Endothelial cell of umbilical vein (primary cell): ENCODE measurements around the gene SCIN. TPM values are rescaled to one million over a fixed set of nuclear protein-coding genes. Genes with fewer than 3 reads are reported as not detected.

ENCODE experiments used
- BruUV-seq: library from RNA; stranded (reverse); fragments of 400-500 nt; replicated peaks from 2 replicates; lab custom pipeline; 2021; lab: Mats Ljungman, UMichigan
- CTCF ChIA-PET: fragments of 300-600, 350-600 bp; sonication (Branson Sonifier 250); formaldehyde crosslinking; loops from one replicate; lab custom pipeline; 2021; ENCODE audit warnings: antibody characterized with exemption, inconsistent platforms; lab: Charles Lee
- POLR2A ChIA-PET: fragments of 300-600, 350-600 bp; sonication (Branson Sonifier 250); formaldehyde crosslinking; loops from one replicate; lab custom pipeline; 2021; ENCODE audit warnings: antibody characterized with exemption, inconsistent platforms; lab: Charles Lee
- DNase-seq: peaks from one replicate; pipeline ENCODE4 v3.0.0-alpha.2; 2011; ENCODE audit warnings: low read depth, low spot score
- FAIRE-seq: peaks from 2 replicates; lab custom pipeline; 2011; peaks lifted over from hg19 to GRCh38; lab: Jason Lieb, UNC
- H2AFZ ChIP-seq: 2 replicates; pipeline ENCODE4 v1.6.0; 2012; ENCODE audit warnings: low read depth, low read length, control low read depth, inconsistent platforms
- H3K27ac ChIP-seq: 2 replicates; pipeline ENCODE4 v1.5.1; 2011; ENCODE audit warnings: low read depth, mild to moderate bottlenecking, control low read depth, low read length, moderate library complexity; ENCODE audit not compliant: insufficient read depth
- H3K27me3 ChIP-seq, 2 experiments: 2 replicates each; pipeline versions ENCODE4 v1.6.0 to v1.6.1; 2011; ENCODE audit warnings: low read length in 2 of 2, mixed read lengths in 1 of 2; ENCODE audit not compliant: control insufficient read depth in 2 of 2, insufficient read depth in 2 of 2
- H3K36me3 ChIP-seq, 2 experiments: 2 replicates in 1 of 2; 3 replicates in 1 of 2; pipeline ENCODE4 v1.5.1; 2011; ENCODE audit warnings: low read length in 2 of 2, mild to moderate bottlenecking in 1 of 2, moderate library complexity in 1 of 2; ENCODE audit not compliant: control insufficient read depth in 2 of 2, insufficient read depth in 2 of 2; ENCODE audit errors: extremely low read depth in 1 of 2
- H3K4me1 ChIP-seq: 3 replicates; pipeline ENCODE4 v1.5.1; 2011; ENCODE audit warnings: mild to moderate bottlenecking, low read length; ENCODE audit not compliant: control insufficient read depth, insufficient read depth; ENCODE audit errors: extremely low read depth
- H3K4me2 ChIP-seq: 2 replicates; pipeline ENCODE4 v1.6.1; 2011; ENCODE audit warnings: low read length, control low read depth, mixed read lengths; ENCODE audit not compliant: insufficient read depth
- H3K4me3 ChIP-seq, 3 experiments: fragments of 200-600 bp in 1 of 3; sonication (generic), shearing (Covaris generic) in 1 of 3; replicated peaks in 1 of 3; 2 replicates each; pipeline ENCODE4 v1.5.1; 2011 to 2016; ENCODE audit warnings: control low read depth in 3 of 3, low read length in 3 of 3, mild to moderate bottlenecking in 2 of 3, inconsistent platforms in 1 of 3, low read depth in 1 of 3, moderate library complexity in 1 of 3; ENCODE audit not compliant: insufficient read depth in 1 of 3
- H3K79me2 ChIP-seq: 2 replicates; pipeline ENCODE4 v1.6.0; 2012; ENCODE audit warnings: low read length, inconsistent platforms; ENCODE audit not compliant: control insufficient read depth, insufficient read depth
- H3K9ac ChIP-seq: replicated peaks from 2 replicates; pipeline ENCODE3; 2011; ENCODE audit warnings: low read length, control low read depth; ENCODE audit not compliant: insufficient read depth; ENCODE audit errors: extremely low read depth
- H3K9me1 ChIP-seq: replicated peaks from 3 replicates; pipeline ENCODE4 v1.6.0; 2011; ENCODE audit warnings: mild to moderate bottlenecking, low read length; ENCODE audit not compliant: control insufficient read depth, insufficient read depth; ENCODE audit errors: extremely low read depth
- H3K9me3 ChIP-seq: replicated peaks from 2 replicates; pipeline ENCODE4 v1.5.1; 2012; ENCODE audit warnings: low read length, inconsistent platforms; ENCODE audit not compliant: control insufficient read depth, insufficient read depth
- H4K20me1 ChIP-seq: replicated peaks from 2 replicates; pipeline ENCODE3; 2011; ENCODE audit warnings: mild to moderate bottlenecking, low read length; ENCODE audit not compliant: control insufficient read depth, insufficient read depth; ENCODE audit errors: extremely low read depth
- EZH2 ChIP-seq: IDR thresholded peaks from 2 replicates; pipeline ENCODE4 v1.6.1; 2012; ENCODE audit warnings: borderline replicate concordance, low read depth, mild to moderate bottlenecking, moderate library complexity, low read length, inconsistent platforms; ENCODE audit not compliant: severe bottlenecking
- GATA2 ChIP-seq: IDR thresholded peaks from 2 replicates; pipeline ENCODE4 v1.7.0; 2011; ENCODE audit warnings: low read depth, mild to moderate bottlenecking, moderate library complexity, mixed read lengths, low read length; ENCODE audit not compliant: insufficient read length, insufficient read depth
- JUN ChIP-seq: IDR thresholded peaks from 2 replicates; pipeline ENCODE4 v1.6.1; 2011; ENCODE audit warnings: borderline replicate concordance, low read depth; ENCODE audit not compliant: insufficient read length, insufficient read depth
- POLR2AphosphoS5 ChIP-seq: IDR thresholded peaks from 2 replicates; pipeline ENCODE4 v1.6.1; 2012; ENCODE audit warnings: low read depth, mild to moderate bottlenecking, control low read depth, low read length, moderate library complexity; ENCODE audit not compliant: insufficient read depth
- dilution Hi-C: fragments of 300-500 bp; cut with MboI; formaldehyde crosslinking; loops from one replicate; pipeline ENCODE4 v1.15.0; 2019; ENCODE audit warnings: low sequenced_read_pairs; ENCODE audit not compliant: extremely low pct_ligation_motif_present
- intact Hi-C: fragments of 100-400 bp; cut with micrococcal nuclease; formaldehyde crosslinking; loops from one replicate; pipeline ENCODE4 v1.10.0; 2022
- polyA plus RNA-seq, 4 experiments: library from polyadenylated mRNA; depleted of rRNA in 3 of 4; stranded (reverse) in 3 of 4; unstranded in 1 of 4; fragments of >200 nt; gene quantifications; 2 replicates each; pipeline versions ENCODE4 v1.2.1 to v1.2.3, GENCODE V29; 2011 to 2012; ENCODE audit warnings: missing spikeins in 1 of 4
- total RNA-seq: library from RNA; stranded (reverse); gene quantifications from 2 replicates; pipeline ENCODE4 v1.2.3, GENCODE V29; 2021
- TF ChIP-seq, protein P1 (sequence below), 2 donors: IDR thresholded peaks; 1 replicate in 1 of 2; 2 replicates in 1 of 2; pipeline ENCODE4 v1.5.1; 2011; ENCODE audit warnings: low read length in 2 of 2, mild to moderate bottlenecking in 2 of 2, moderate library complexity in 2 of 2, control low read depth in 1 of 2, inconsistent platforms in 1 of 2, low read depth in 1 of 2; ENCODE audit not compliant: insufficient read depth in 1 of 2; ENCODE audit errors: extremely low read depth in 1 of 2

Gene SCIN
- total and polyA plus RNA-seq, 2 donors (not counting 3 experiments of a cell fraction or from before 2014, with no cell fraction given) = 0.07 to 0.69 TPM

DNA sequence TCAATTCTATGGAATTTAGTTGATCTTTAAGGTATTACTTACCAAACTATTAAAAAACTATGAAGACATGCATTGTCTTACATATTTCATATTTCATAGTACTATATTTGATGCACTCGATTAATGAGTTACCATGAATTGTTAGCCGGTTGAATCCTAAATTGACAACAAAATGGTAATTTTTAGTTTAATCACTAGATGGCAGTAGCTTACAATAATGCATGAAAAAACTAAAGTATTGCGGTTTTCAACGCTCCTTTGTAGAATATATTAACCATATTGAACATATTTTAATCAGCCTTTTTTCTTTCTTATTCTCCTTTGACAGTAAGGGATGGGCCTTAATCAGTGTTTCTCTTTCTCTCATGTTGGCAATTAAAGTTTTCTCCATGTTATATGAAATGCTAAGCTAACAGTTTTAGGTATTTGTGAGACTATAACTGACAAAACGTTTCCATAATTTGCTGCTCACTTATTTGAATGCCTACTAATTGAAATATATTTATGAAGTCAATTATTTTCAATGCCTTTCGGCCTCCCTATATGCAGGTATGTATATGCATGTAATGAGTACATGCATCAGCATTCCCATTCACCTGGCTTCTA is 68.4 kb downstream of the SCIN start:
- DNase-seq = peak; percentile 50
- Histone ChIP-seq H3K27me3 (peaks cover 8 to 9% of the 10 kb centered on the region in 2 experiments), H3K27ac (no peak overlapping the region), H3K9me3 (no peaks in the 10 kb centered on the region), H2AFZ (no peak overlapping the region), H4K20me1 (no peaks in the 10 kb centered on the region), H3K36me3 (no peaks in the 10 kb centered on the region), H3K4me2 (no peak overlapping the region), H3K9ac (no peak overlapping the region), H3K4me1 (no peaks in the 10 kb centered on the region), H3K79me2 (no peaks in the 10 kb centered on the region), H3K4me3 (no peak overlapping the region), H3K9me1 (no peaks in the 10 kb centered on the region)
- dilution Hi-C loops = no loop called here
- CTCF ChIA-PET = interaction anchor here (0.6 to 2.0 kb wide), 33 partner anchors 9 to 627 kb away, joined by 3 to 29 read pairs (median 6); partner anchors contain the start of gene ARL4A
- POLR2A ChIA-PET = no interaction called here
- peak; percentile 84 for FAIRE-seq
- TF ChIP-seq JUN = no peak
- TF ChIP-seq, protein P1, sequence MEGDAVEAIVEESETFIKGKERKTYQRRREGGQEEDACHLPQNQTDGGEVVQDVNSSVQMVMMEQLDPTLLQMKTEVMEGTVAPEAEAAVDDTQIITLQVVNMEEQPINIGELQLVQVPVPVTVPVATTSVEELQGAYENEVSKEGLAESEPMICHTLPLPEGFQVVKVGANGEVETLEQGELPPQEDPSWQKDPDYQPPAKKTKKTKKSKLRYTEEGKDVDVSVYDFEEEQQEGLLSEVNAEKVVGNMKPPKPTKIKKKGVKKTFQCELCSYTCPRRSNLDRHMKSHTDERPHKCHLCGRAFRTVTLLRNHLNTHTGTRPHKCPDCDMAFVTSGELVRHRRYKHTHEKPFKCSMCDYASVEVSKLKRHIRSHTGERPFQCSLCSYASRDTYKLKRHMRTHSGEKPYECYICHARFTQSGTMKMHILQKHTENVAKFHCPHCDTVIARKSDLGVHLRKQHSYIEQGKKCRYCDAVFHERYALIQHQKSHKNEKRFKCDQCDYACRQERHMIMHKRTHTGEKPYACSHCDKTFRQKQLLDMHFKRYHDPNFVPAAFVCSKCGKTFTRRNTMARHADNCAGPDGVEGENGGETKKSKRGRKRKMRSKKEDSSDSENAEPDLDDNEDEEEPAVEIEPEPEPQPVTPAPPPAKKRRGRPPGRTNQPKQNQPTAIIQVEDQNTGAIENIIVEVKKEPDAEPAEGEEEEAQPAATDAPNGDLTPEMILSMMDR (IDR thresholded peaks at IDR 0.05; ENCODE audit: extremely low read depth in 1 of 2, insufficient read depth in 1 of 2, low read depth in 1 of 2, low read length in 2 of 2) = peak in 1 of 2 donors; percentile 17
- intact Hi-C loops = loop anchor here (1.0 to 5.0 kb wide), 5 partner anchors 36 to 624 kb away; partner anchors contain the start of gene ARL4A
- BruUV-seq = no TSS peak

DNA sequence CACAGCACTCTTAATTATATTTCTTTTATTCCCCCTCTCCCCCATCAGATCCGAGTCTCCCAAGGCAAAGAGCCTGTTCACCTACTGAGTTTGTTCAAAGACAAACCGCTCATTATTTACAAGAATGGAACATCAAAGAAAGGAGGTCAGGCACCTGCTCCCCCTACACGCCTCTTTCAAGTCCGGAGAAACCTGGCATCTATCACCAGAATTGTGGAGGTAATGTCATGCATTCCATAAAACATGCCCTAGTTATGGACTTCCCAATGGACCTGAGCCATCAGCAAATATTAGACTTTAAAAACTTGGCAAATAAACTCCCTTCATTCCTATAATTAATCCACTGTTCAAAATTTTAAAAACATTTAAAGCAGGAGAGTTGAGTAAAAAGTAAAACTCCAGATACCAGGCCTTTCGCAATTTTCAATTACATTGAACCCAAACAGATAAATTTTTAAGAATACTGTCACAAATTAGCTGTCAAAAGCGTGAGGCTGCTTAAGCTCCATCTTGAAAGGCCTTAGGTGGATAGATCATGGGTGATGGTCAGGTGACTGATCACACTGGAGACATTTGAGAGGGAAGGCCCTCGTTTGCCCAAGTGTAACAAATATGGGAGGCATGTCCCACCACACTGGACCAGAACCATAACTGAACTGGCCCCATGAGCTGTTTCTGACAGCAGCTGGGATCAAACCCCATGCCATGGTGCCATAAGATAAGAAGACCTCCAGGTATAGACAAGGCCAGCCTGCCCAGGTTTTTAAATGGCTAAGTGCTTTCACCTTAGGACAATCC is 70.0 kb downstream of the SCIN start:
- CTCF ChIA-PET = interaction anchor here (0.5 to 1.6 kb wide), 5 partner anchors 43 to 622 kb away, joined by 3 to 6 read pairs (median 3); no protein-coding TSS in a partner anchor
- intact Hi-C loops = loop anchor here (10.0 kb wide), 1 partner anchor 1084 kb away; no protein-coding TSS in a partner anchor
- no peaks in the 10 kb centered on the region for H3K9me3 ChIP-seq
- FAIRE-seq (no peak), DNase-seq (no peak)
- no peak overlapping the region for H3K9ac ChIP-seq
- H3K9me1 ChIP-seq = no peaks in the 10 kb centered on the region
- H3K36me3 ChIP-seq = no peaks in the 10 kb centered on the region
- H3K79me2 ChIP-seq = no peaks in the 10 kb centered on the region
- H3K4me2 ChIP-seq = no peak overlapping the region
- peaks cover 8 to 9% of the 10 kb centered on the region in 2 experiments for H3K27me3 ChIP-seq
- H3K4me3 ChIP-seq = no peak overlapping the region
- no TSS peak for BruUV-seq
- no peaks in the 10 kb centered on the region for H4K20me1 ChIP-seq
- POLR2A ChIA-PET = no interaction called here
- TF ChIP-seq GATA2 (no peak), EZH2 (no peak), POLR2AphosphoS5 (no peak)
- TF ChIP-seq, protein P1 (IDR thresholded peaks at IDR 0.05; ENCODE audit: extremely low read depth in 1 of 2, insufficient read depth in 1 of 2, low read depth in 1 of 2, low read length in 2 of 2) = no peak
- H3K27ac ChIP-seq = no peak overlapping the region
- no peak overlapping the region for H2AFZ ChIP-seq
- H3K4me1 ChIP-seq = no peaks in the 10 kb centered on the region
- dilution Hi-C loops = no loop called here
